Breast epithelium (tissue), 4 donors: ENCODE data around the gene FNIP1. TPM values are rescaled to one million over a fixed set of nuclear protein-coding genes. Genes with fewer than 3 reads are reported as not detected.

ENCODE experiments used
- DNase-seq, 2 donors: peaks; one replicate each; pipeline ENCODE4 v3.0.0-alpha.2; 2019; ENCODE audit warnings: low spot score in 2 of 2
- H3K27ac ChIP-seq, 2 donors: fragments of 200-600 bp; sonication (generic) in 1 of 2; one replicate each; pipeline ENCODE4 v1.5.1; 2016 to 2019; ENCODE audit warnings: mild to moderate bottlenecking in 1 of 2
- H3K27me3 ChIP-seq, 2 donors: fragments of 200-600 bp; sonication (generic) in 1 of 2; one replicate each; pipeline versions ENCODE4 v1.5.1 to v1.6.0; 2017 to 2019; ENCODE audit warnings: control low read depth in 1 of 2, mild to moderate bottlenecking in 1 of 2
- H3K36me3 ChIP-seq: fragments of 200-600 bp; one replicate; pipeline ENCODE4 v1.5.1; 2019
- H3K4me1 ChIP-seq, 2 donors: fragments of 200-600 bp; sonication (generic); one replicate each; pipeline ENCODE4 v1.5.1; 2016 to 2019; ENCODE audit warnings: control low read depth in 1 of 2
- H3K4me3 ChIP-seq, 3 donors: fragments of 200-600 bp; sonication (generic); 1 replicate in 2 of 3; 2 replicates in 1 of 3; pipeline ENCODE4 v1.5.1; 2016 to 2019; ENCODE audit warnings: mild to moderate bottlenecking in 3 of 3, moderate library complexity in 2 of 3
- H3K9me3 ChIP-seq, 2 donors: fragments of 200-600 bp; sonication (generic) in 1 of 2; one replicate each; pipeline ENCODE4 v1.5.1; 2016 to 2019; ENCODE audit warnings: control low read depth in 1 of 2
- POLR2A ChIP-seq: fragments of 450-650 bp; IDR thresholded peaks from one replicate; pipeline ENCODE4 v1.6.1; 2016; ENCODE audit warnings: antibody characterized with exemption, mild to moderate bottlenecking, moderate library complexity
- POLR2AphosphoS5 ChIP-seq, 3 donors: sonication (generic); formaldehyde crosslinking; IDR thresholded peaks; one replicate each; pipeline ENCODE4 v1.6.1; 2017; ENCODE audit warnings: antibody characterized with exemption in 3 of 3
- intact Hi-C: fragments of 100-400 bp; cut with DNase I; formaldehyde crosslinking; loops from one replicate; pipeline ENCODE4 v1.15.1; 2023; ENCODE audit warnings: low total_unique reads
- total RNA-seq, 3 donors: library from RNA; depleted of rRNA; stranded (reverse); fragments of >200 nt; gene quantifications; one replicate each; pipeline ENCODE4 v1.1.0, GENCODE V29; 2016
- TF ChIP-seq, protein P1 (sequence below), 3 donors: fragments of 450-650 bp; IDR thresholded peaks; one replicate each; pipeline ENCODE4 v1.5.1; 2016 to 2017; ENCODE audit warnings: antibody characterized with exemption in 3 of 3, mild to moderate bottlenecking in 3 of 3, moderate library complexity in 3 of 3

Gene FNIP1
- total RNA-seq, 3 donors from 2014 or later, result 60.3 to 96.3 (median 70.9) TPM

DNA sequence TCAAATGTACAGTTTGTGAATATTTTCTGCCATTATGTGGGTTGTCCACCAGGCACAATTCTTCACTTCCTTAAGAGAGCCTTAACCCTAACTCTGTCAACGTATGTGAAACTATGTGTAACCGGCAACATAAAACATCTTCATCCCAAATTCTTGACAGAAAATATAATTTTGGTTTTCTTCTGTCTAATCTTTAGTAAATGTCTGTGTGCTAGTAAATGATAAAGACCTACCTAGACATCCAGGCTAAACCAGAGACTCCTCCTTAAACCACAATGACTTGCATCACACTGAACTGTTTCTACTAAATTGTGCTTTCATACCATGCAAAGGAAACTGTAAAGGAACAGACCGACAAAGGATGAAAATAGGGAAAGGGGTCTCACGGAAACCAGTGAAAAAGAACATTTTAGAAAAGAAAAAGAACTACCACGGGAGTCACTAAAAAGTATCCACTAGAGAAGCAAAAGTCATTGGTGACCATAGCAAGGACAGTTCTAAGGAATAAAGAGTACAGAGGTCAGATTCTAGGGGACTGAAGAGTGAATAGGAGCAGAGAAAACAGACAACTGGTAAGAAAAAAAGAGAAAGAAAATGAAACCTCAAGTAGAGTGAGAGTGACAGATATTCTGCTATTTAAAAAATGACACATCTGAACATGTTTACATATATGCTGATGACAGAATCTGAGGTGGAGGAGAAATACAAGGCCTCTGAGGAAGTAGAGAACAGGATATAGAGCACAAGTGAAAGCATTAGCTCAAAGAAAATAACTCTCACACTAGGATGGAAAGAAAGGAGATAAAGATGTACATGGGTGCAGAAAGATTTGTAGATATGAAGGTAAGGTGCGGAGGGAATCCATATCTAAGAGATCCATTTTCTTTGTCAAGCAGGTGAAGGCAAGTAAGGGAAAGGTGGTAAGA, 49.4 kb downstream of the FNIP1 start:
- no peaks in the 10 kb centered on the region for H3K9me3 ChIP-seq
- intact Hi-C loops, result no loop called here
- no peak overlapping the region for H3K4me3 ChIP-seq
- TF ChIP-seq POLR2A (no peak), POLR2AphosphoS5 (IDR thresholded peaks at IDR 0.05) (no peak)
- TF ChIP-seq, protein P1, sequence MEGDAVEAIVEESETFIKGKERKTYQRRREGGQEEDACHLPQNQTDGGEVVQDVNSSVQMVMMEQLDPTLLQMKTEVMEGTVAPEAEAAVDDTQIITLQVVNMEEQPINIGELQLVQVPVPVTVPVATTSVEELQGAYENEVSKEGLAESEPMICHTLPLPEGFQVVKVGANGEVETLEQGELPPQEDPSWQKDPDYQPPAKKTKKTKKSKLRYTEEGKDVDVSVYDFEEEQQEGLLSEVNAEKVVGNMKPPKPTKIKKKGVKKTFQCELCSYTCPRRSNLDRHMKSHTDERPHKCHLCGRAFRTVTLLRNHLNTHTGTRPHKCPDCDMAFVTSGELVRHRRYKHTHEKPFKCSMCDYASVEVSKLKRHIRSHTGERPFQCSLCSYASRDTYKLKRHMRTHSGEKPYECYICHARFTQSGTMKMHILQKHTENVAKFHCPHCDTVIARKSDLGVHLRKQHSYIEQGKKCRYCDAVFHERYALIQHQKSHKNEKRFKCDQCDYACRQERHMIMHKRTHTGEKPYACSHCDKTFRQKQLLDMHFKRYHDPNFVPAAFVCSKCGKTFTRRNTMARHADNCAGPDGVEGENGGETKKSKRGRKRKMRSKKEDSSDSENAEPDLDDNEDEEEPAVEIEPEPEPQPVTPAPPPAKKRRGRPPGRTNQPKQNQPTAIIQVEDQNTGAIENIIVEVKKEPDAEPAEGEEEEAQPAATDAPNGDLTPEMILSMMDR (IDR thresholded peaks at IDR 0.05), result no peak
- H3K4me1 ChIP-seq, result no peaks in the 10 kb centered on the region
- no peak overlapping the region for H3K27ac ChIP-seq
- H3K27me3 ChIP-seq, result no peaks in the 10 kb centered on the region
- H3K36me3 ChIP-seq, result no peaks in the 10 kb centered on the region
- no peak for DNase-seq

DNA sequence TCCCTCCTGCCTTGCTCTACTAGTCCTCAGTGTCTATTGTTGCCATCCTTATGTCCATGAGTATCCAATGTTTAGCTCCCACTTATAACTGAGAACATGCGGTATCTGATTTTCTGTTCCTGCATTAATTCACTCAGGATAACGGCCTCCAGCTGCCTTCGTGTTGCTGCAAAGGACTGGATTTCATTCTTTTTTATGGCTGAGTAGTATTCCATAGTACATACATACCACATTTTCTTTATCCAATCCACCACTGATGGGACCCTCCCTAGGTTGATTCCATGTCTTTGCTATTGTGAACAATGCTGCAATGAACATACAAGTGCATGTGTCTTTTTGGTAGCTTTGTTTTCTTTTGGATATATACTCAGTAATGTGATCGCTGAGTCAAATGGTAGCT, 50.4 kb downstream of the FNIP1 start:
- H3K27me3 ChIP-seq, result no peaks in the 10 kb centered on the region
- H3K9me3 ChIP-seq, result no peaks in the 10 kb centered on the region
- intact Hi-C loops, result no loop called here
- no peaks in the 10 kb centered on the region for H3K4me1 ChIP-seq
- H3K4me3 ChIP-seq, result no peak overlapping the region
- H3K36me3 ChIP-seq, result no peaks in the 10 kb centered on the region
- TF ChIP-seq POLR2A (no peak), POLR2AphosphoS5 (IDR thresholded peaks at IDR 0.05) (no peak)
- TF ChIP-seq, protein P1 (IDR thresholded peaks at IDR 0.05), result no peak
- H3K27ac ChIP-seq, result no peak overlapping the region
- DNase-seq, result no peak

DNA sequence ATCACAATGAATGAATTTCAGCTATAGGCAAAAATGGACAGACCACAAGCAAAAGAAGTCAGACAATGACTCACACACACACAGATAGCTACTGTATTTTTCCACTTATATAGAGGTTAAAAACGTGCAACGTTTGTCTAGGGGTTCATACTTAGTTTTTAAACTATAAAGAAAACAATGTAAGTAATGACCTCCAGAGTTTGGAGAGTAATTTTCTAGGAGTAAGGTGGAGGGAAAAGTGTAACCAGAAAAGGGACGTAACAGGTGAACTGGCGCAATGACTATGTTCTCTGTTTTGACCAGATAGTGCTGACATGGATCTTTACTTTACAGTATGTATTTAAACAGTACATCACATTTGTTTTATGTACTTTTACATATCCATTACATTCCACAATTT, 51.1 kb downstream of the FNIP1 start:
- no peaks in the 10 kb centered on the region for H3K9me3 ChIP-seq
- DNase-seq, result no peak
- no peaks in the 10 kb centered on the region for H3K4me1 ChIP-seq
- no peak overlapping the region for H3K4me3 ChIP-seq
- no peak for TF ChIP-seq POLR2AphosphoS5 (IDR thresholded peaks at IDR 0.05)
- TF ChIP-seq, protein P1 (IDR thresholded peaks at IDR 0.05), result no peak
- TF ChIP-seq POLR2A, result no peak
- intact Hi-C loops, result no loop called here
- H3K36me3 ChIP-seq, result no peaks in the 10 kb centered on the region
- no peaks in the 10 kb centered on the region for H3K27me3 ChIP-seq
- H3K27ac ChIP-seq, result no peak overlapping the region

DNA sequence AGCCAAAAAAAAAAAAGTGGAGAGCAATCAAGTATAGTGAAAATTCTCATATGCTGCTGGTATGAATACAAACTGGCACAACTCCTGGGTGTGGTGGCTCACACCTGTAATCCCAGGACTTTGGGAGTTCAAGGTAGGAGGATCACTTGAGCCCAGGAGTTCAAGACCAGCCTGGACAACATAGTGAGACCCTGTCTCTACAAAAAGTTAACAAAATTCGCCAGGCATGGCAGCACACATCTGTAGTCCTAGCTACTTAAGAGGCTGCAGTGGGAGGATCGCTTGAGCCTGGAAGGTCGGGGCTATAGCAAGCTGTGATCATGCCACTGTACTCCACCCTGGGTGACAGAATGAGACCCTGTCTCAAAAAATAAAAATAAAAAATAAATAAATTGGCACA, 51.7 kb downstream of the FNIP1 start:
- Histone ChIP-seq H3K9me3 (no peaks in the 10 kb centered on the region), H3K4me1 (no peaks in the 10 kb centered on the region), H3K27ac (no peak overlapping the region), H3K27me3 (no peaks in the 10 kb centered on the region), H3K36me3 (no peaks in the 10 kb centered on the region), H3K4me3 (no peak overlapping the region)
- TF ChIP-seq, protein P1 (IDR thresholded peaks at IDR 0.05), result no peak
- TF ChIP-seq POLR2AphosphoS5 (IDR thresholded peaks at IDR 0.05), result no peak
- TF ChIP-seq POLR2A, result no peak
- intact Hi-C loops, result no loop called here
- DNase-seq, result no peak

DNA sequence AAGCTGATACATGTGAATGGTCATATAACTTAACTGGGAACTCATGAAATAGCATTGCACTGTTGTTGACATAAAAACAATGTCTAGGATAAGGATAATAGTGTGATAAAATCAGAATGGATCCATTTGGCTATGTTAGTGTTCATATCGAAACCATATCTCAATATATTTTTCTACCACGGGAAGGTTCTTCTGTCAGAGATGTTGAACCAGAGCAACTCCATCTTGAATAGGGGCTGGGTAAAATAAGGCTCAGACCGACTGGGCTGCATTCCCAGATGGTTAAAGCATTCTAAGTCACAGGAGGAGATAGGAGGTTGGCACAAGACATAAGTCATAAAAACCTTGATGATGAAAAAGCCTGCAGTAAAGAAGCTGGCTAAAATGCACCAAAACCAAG, 56.3 kb downstream of the FNIP1 start:
- intact Hi-C loops, result no loop called here
- no peaks in the 10 kb centered on the region for H3K36me3 ChIP-seq
- no peak overlapping the region for H3K27ac ChIP-seq

More for the DNA sequence above, 56.3 kb downstream of the FNIP1 start:
- DNase-seq, result no peak
- no peaks in the 10 kb centered on the region for H3K4me1 ChIP-seq
- H3K4me3 ChIP-seq, result no peak overlapping the region
- no peaks in the 10 kb centered on the region for H3K27me3 ChIP-seq
- no peaks in the 10 kb centered on the region for H3K9me3 ChIP-seq
- no peak for TF ChIP-seq POLR2A
- TF ChIP-seq, protein P1 (IDR thresholded peaks at IDR 0.05), result no peak
- no peak for TF ChIP-seq POLR2AphosphoS5 (IDR thresholded peaks at IDR 0.05)
